SK-N-SH (cell line): ENCODE measurements around the gene FAM181A. TPM values are rescaled to one million over a fixed set of nuclear protein-coding genes. Genes with fewer than 3 reads are reported as not detected.

ENCODE experiments used
- CTCF ChIA-PET: fragments of 300-600, 350-600 bp; formaldehyde crosslinking; extraction: SDS; loops from one replicate; lab custom pipeline; 2021; lab: Yijun Ruan, JAX
- POLR2A ChIA-PET: fragments of 350-600 bp; sonication (Branson Sonifier 250); formaldehyde crosslinking; extraction: SDS; loops from one replicate; lab custom pipeline; 2020; ENCODE audit warnings: antibody characterized with exemption, inconsistent platforms; lab: Yijun Ruan, JAX
- DNase-seq: peaks from one replicate; pipeline ENCODE4 v3.0.0; 2012
- H2AFZ ChIP-seq: fragments of 200-600 bp; sonication (generic); 2 replicates; pipeline ENCODE4 v1.8.1; 2016; ENCODE audit warnings: antibody characterized with exemption, mild to moderate bottlenecking, low read depth
- H3F3A ChIP-seq: fragments of 200-600 bp; sonication (generic); replicated peaks from 2 replicates; pipeline ENCODE3; 2016; ENCODE audit warnings: antibody characterized with exemption, mild to moderate bottlenecking; ENCODE audit not compliant: insufficient read depth
- H3K27ac ChIP-seq, 2 experiments: fragments of 200-500 bp in 1 of 2; fragments of 200-600 bp in 1 of 2; sonication (Bioruptor generic) in 1 of 2; sonication (generic), shearing (Covaris generic) in 1 of 2; 2 replicates each; pipeline versions ENCODE4 v1.5.1 to v1.6.1; 2014 to 2016; ENCODE audit warnings: low read depth in 2 of 2, inconsistent platforms in 1 of 2, low read length in 1 of 2, mild to moderate bottlenecking in 1 of 2, mixed read lengths in 1 of 2
- H3K27me3 ChIP-seq: fragments of 200-600 bp; sonication (generic), shearing (Covaris generic); 2 replicates; pipeline ENCODE4 v1.6.1; 2016; ENCODE audit warnings: mixed run types; ENCODE audit not compliant: insufficient read depth
- H3K36me3 ChIP-seq, 2 experiments: fragments of 200-500 bp in 1 of 2; fragments of 200-600 bp in 1 of 2; sonication (Bioruptor generic) in 1 of 2; sonication (generic) in 1 of 2; replicated peaks in 1 of 2; 2 replicates each; pipeline versions ENCODE3 to v1.5.1; 2014 to 2016; ENCODE audit warnings: low read length in 1 of 2, mild to moderate bottlenecking in 1 of 2; ENCODE audit not compliant: insufficient read depth in 2 of 2, control insufficient read depth in 1 of 2
- H3K4me1 ChIP-seq, 2 experiments: fragments of 200-500 bp in 1 of 2; fragments of 200-600 bp in 1 of 2; sonication (Bioruptor generic) in 1 of 2; sonication (generic), shearing (Covaris generic) in 1 of 2; 2 replicates each; pipeline versions ENCODE4 v1.5.1 to v1.6.1; 2014 to 2016; ENCODE audit warnings: low read depth in 1 of 2, low read length in 1 of 2, mixed run types in 1 of 2; ENCODE audit not compliant: insufficient read depth in 2 of 2, control insufficient read depth in 1 of 2
- H3K4me2 ChIP-seq: fragments of 200-600 bp; sonication (generic), shearing (Covaris generic); 2 replicates; pipeline ENCODE4 v1.6.1; 2017; ENCODE audit warnings: mixed run types
- H3K4me3 ChIP-seq, 2 experiments: fragments of 200-500 bp in 1 of 2; fragments of 200-600 bp in 1 of 2; sonication (Bioruptor generic) in 1 of 2; sonication (generic), shearing (Covaris generic) in 1 of 2; 2 replicates each; pipeline versions ENCODE4 v1.5.1 to v1.8.1; 2014 to 2016; ENCODE audit warnings: low read depth in 2 of 2, inconsistent platforms in 1 of 2, low read length in 1 of 2, mild to moderate bottlenecking in 1 of 2, mixed read lengths in 1 of 2, moderate library complexity in 1 of 2
- H3K79me2 ChIP-seq: fragments of 200-600 bp; sonication (generic); 2 replicates; pipeline ENCODE4 v1.8.1; 2017; ENCODE audit warnings: mild to moderate bottlenecking; ENCODE audit not compliant: insufficient read depth
- H3K9ac ChIP-seq: fragments of 200-600 bp; sonication (generic); 2 replicates; pipeline ENCODE4 v1.6.1; 2017; ENCODE audit warnings: mixed run types
- H3K9me2 ChIP-seq: fragments of 200-600 bp; sonication (generic); 2 replicates; pipeline ENCODE4 v1.6.1; 2017; ENCODE audit warnings: mixed run types
- H3K9me3 ChIP-seq: fragments of 200-600 bp; sonication (generic); 2 replicates; pipeline ENCODE4 v1.6.1; 2017; ENCODE audit warnings: mixed run types, mild to moderate bottlenecking, moderate library complexity
- H4K20me1 ChIP-seq: fragments of 200-600 bp; sonication (generic); 2 replicates; pipeline ENCODE4 v1.6.1; 2017; ENCODE audit warnings: mild to moderate bottlenecking, mixed run types; ENCODE audit not compliant: insufficient read depth
- CHD2 ChIP-seq: fragments of 150-350 bp; IDR thresholded peaks from 2 replicates; pipeline ENCODE4 v1.6.1; 2018; ENCODE audit warnings: low read length; ENCODE audit not compliant: partially characterized antibody
- EP300 ChIP-seq, 2 experiments: IDR thresholded peaks; 2 replicates each; pipeline versions ENCODE4 v1.4.0 to v1.6.1; 2012; ENCODE audit warnings: borderline replicate concordance in 1 of 2, low read depth in 1 of 2, low read length in 1 of 2
- FOXM1 ChIP-seq: IDR thresholded peaks from 2 replicates; pipeline ENCODE4 v1.4.0; 2012; ENCODE audit warnings: low read depth, mild to moderate bottlenecking
- MAX ChIP-seq: IDR thresholded peaks from 2 replicates; pipeline ENCODE4 v1.4.0; 2012; ENCODE audit warnings: low read depth
- MEF2A ChIP-seq: IDR thresholded peaks from 2 replicates; pipeline ENCODE4 v1.4.0; 2012; ENCODE audit warnings: low read depth, borderline replicate concordance
- MXI1 ChIP-seq: IDR thresholded peaks from 2 replicates; pipeline ENCODE4 v1.6.1; 2012; ENCODE audit warnings: mild to moderate bottlenecking, low read depth, low read length, improper control_type of control experiment
- NRF1 ChIP-seq: IDR thresholded peaks from 2 replicates; pipeline ENCODE4 v1.6.1; 2012; ENCODE audit warnings: low read depth, mild to moderate bottlenecking, low read length
- PBX3 ChIP-seq: IDR thresholded peaks from 2 replicates; pipeline ENCODE4; 2012
- RCOR1 ChIP-seq: fragments of 150-350 bp; IDR thresholded peaks from 2 replicates; pipeline ENCODE4 v1.6.1; 2017; ENCODE audit warnings: antibody characterized with exemption, low read length
- REST ChIP-seq: IDR thresholded peaks from 2 replicates; pipeline ENCODE4 v1.6.1; 2012; ENCODE audit warnings: mild to moderate bottlenecking, low read depth, low read length, moderate library complexity
- RFX5 ChIP-seq: IDR thresholded peaks from 2 replicates; pipeline ENCODE4 v1.6.1; 2012; ENCODE audit warnings: mild to moderate bottlenecking, improper control_type of control experiment, low read length
- RXRA ChIP-seq: IDR thresholded peaks from 2 replicates; pipeline ENCODE4 v1.4.0; 2012; ENCODE audit warnings: low read depth, mild to moderate bottlenecking, borderline replicate concordance
- SIN3A ChIP-seq: IDR thresholded peaks from 2 replicates; pipeline ENCODE4 v1.6.1; 2012; ENCODE audit warnings: low read depth, mild to moderate bottlenecking, low read length, moderate library complexity, borderline replicate concordance
- TCF12 ChIP-seq: IDR thresholded peaks from 2 replicates; pipeline ENCODE4 v1.4.0; 2012
- WGBS: methylation state at CpG from one replicate; pipeline ENCODE4 v1.1.6; 2017; ENCODE audit warnings: low lambda C conversion rate; 5-methylcytosine and 5-hydroxymethylcytosine counted together
- polyA plus RNA-seq, 3 experiments: library from polyadenylated mRNA; depleted of rRNA; stranded (reverse); fragments of >200 nt; gene quantifications; 2 replicates each; pipeline ENCODE4 v1.2.3, GENCODE V29; 2012

The FAM181A gene
- polyA plus RNA-seq, 1 of the 3 experiments (the other 2 are of a cell fraction) = not detected

GRCh38 chr14:93923626-93924025, 3.5 kb upstream of the FAM181A start:
- Histone ChIP-seq H3K4me1 (no peaks in the 10 kb centered on the region), H3K9ac (no peak overlapping the region), H4K20me1 (no peaks in the 10 kb centered on the region), H3K36me3 (no peaks in the 10 kb centered on the region), H3K4me3 (no peak overlapping the region), H3F3A (no peaks in the 10 kb centered on the region), H3K27me3 (no peaks in the 10 kb centered on the region), H3K4me2 (no peak overlapping the region), H2AFZ (no peak overlapping the region), H3K9me3 (no peaks in the 10 kb centered on the region), H3K27ac (no peak overlapping the region), H3K79me2 (no peaks in the 10 kb centered on the region), H3K9me2 (no peaks in the 10 kb centered on the region)
- TF ChIP-seq EP300 (IDR thresholded peaks at IDR 0.05; ENCODE audit: borderline replicate concordance in 1 of 2, low read depth in 1 of 2, low read length in 1 of 2) = no peak
- no peak for TF ChIP-seq NRF1
- no peak for TF ChIP-seq SIN3A
- TF ChIP-seq PBX3 = no peak
- TF ChIP-seq RFX5 = no peak
- TF ChIP-seq RCOR1 = no peak
- no peak for TF ChIP-seq MAX
- no peak for TF ChIP-seq REST
- no peak for TF ChIP-seq CHD2
- no peak for TF ChIP-seq MEF2A
- no peak for TF ChIP-seq TCF12
- TF ChIP-seq MXI1 = no peak
- TF ChIP-seq FOXM1 = no peak
- TF ChIP-seq RXRA = no peak
- 62% methylated on average over 6 of the region's 8 CpGs for WGBS
- POLR2A ChIA-PET = no interaction called here
- CTCF ChIA-PET = interaction anchor here (0.7 to 2.9 kb wide), 6 partner anchors 12 to 269 kb away, joined by 3 to 19 read pairs (median 8); no protein-coding TSS in a partner anchor
- no peak for DNase-seq
